Measurements from ENCODE around the gene ABT1. TPM values are rescaled to one million over a fixed set of nuclear protein-coding genes. Genes with fewer than 3 reads are reported as not detected.

Gene ABT1
- 17.4 and 19.0 TPM in 2 replicates for total RNA-seq

GRCh38 chr6:26596579-26597388 is at the start of gene ABT1:
Gene ABT1 (plus strand): TSS chr6:26596953. CDS start chr6:26596983, 30 bp downstream.

Other genes starting within 250 kb of the ABT1 start
- 3.4 and 10.4 TPM in 2 replicates for gene BTN3A2, start 231.8 kb upstream of the ABT1 start, total RNA-seq
- gene BTN2A2, start 213.8 kb upstream of the ABT1 start, total RNA-seq = 3.2 and 12.5 TPM in 2 replicates
- 4.7 and 17.1 TPM in 2 replicates for gene BTN3A1, start 194.7 kb upstream of the ABT1 start, total RNA-seq
- 0.43 and 5.1 TPM in 2 replicates for gene BTN3A3, start 156.4 kb upstream of the ABT1 start, total RNA-seq
- gene BTN2A1, start 139.0 kb upstream of the ABT1 start, total RNA-seq = 2.3 and 4.8 TPM in 2 replicates
- not detected in 2 replicates for gene BTN1A1, start 96.7 kb upstream of the ABT1 start, total RNA-seq
- gene HMGN4, start 58.6 kb upstream of the ABT1 start, total RNA-seq = 85.3 and 103 TPM in 2 replicates
- gene ZNF322, start 62.8 kb downstream of the ABT1 start, total RNA-seq = 10.1 and 15.3 TPM in 2 replicates

All from tracheal epithelial cell (primary cell).